Anterior cingulate cortex (tissue), 58 donors: ENCODE results near the gene TNFRSF4.
"Not testable (repeated sequence)": the region's sequence is repeated elsewhere in the genome, so short reads cannot be mapped to it uniquely, and the experiment has no call there.

Source experiments
- DNase-seq, 58 donors: peaks; one replicate each; lab custom pipeline; 2025; lab: John Stamatoyannopoulos, UW

The TNFRSF4 gene

GRCh38 chr1:1204998-1205768 lies 8.8 kb downstream of the TNFRSF4 start:
- DNase-seq = no peak

GRCh38 chr1:1204425-1204920 lies 9.5 kb downstream of the TNFRSF4 start:
- DNase-seq = no peak

- DNase-seq = no peak
These were observed 10.2 kb downstream of the TNFRSF4 start for GRCh38 chr1:1203561-1204424.

GRCh38 chr1:1202831-1203560 lies 11.0 kb downstream of the TNFRSF4 start:
- DNase-seq = no peak

- peak in 15 of 58 donors; percentile 5 to 66 (median 31) for DNase-seq
These were observed 12.8 kb downstream of the TNFRSF4 start for GRCh38 chr1:1200876-1201810.

GRCh38 chr1:1199961-1200875 lies 13.7 kb downstream of the TNFRSF4 start:
- no peak for DNase-seq

GRCh38 chr1:1199141-1199960 lies 14.6 kb downstream of the TNFRSF4 start:
- no peak for DNase-seq

GRCh38 chr1:1198423-1199140 lies 15.4 kb downstream of the TNFRSF4 start:
- no peak for DNase-seq

GRCh38 chr1:1197551-1198422 lies 16.2 kb downstream of the TNFRSF4 start:
- DNase-seq = no peak

- DNase-seq = no peak
These were observed 16.8 kb downstream of the TNFRSF4 start for GRCh38 chr1:1197188-1197500.

- DNase-seq = no peak
These were observed 17.3 kb downstream of the TNFRSF4 start for GRCh38 chr1:1196431-1197187.

- DNase-seq = not testable (repeated sequence)
These were observed 18.2 kb downstream of the TNFRSF4 start for GRCh38 chr1:1195726-1196125.

GRCh38 chr1:1194723-1195122 lies 19.2 kb downstream of the TNFRSF4 start:
- no peak for DNase-seq

- DNase-seq = no peak
These were observed 22.2 kb downstream of the TNFRSF4 start for GRCh38 chr1:1191734-1192133.

- DNase-seq = no peak
These were observed 24.8 kb downstream of the TNFRSF4 start for GRCh38 chr1:1189111-1189510.
